Loucy (cell line): Measurements from ENCODE around the gene TAS1R1.

ENCODE experiments used
- H2AFZ ChIP-seq: fragments of 200-600 bp; sonication (generic); 2 replicates; pipeline ENCODE4 v1.6.0; 2016; ENCODE audit warnings: antibody characterized with exemption, mild to moderate bottlenecking, low read length, moderate library complexity
- H3F3A ChIP-seq: fragments of 200-600 bp; 2 replicates; pipeline ENCODE4 v1.6.0; 2016; ENCODE audit warnings: antibody characterized with exemption, low read depth, mild to moderate bottlenecking
- H3K27me3 ChIP-seq: fragments of 200-600 bp; sonication (generic); 2 replicates; pipeline ENCODE4 v1.6.1; 2014; ENCODE audit warnings: low read length, mild to moderate bottlenecking; ENCODE audit not compliant: insufficient read depth, poor library complexity, severe bottlenecking
- H3K36me3 ChIP-seq: fragments of 200-600 bp; sonication (generic); 2 replicates; pipeline ENCODE4 v1.6.1; 2016; ENCODE audit warnings: low read length; ENCODE audit not compliant: insufficient read depth
- H3K4me1 ChIP-seq: fragments of 200-600 bp; sonication (generic); 2 replicates; pipeline ENCODE4 v1.5.1; 2014; ENCODE audit warnings: low read length, mild to moderate bottlenecking; ENCODE audit not compliant: insufficient read depth, poor library complexity, severe bottlenecking
- H3K4me2 ChIP-seq: fragments of 200-600 bp; sonication (generic); 2 replicates; pipeline ENCODE4 v1.6.0; 2014; ENCODE audit warnings: antibody characterized with exemption, low read length, low read depth, mild to moderate bottlenecking; ENCODE audit not compliant: poor library complexity, severe bottlenecking
- H3K4me3 ChIP-seq: fragments of 200-600 bp; sonication (generic); 2 replicates; pipeline ENCODE4 v1.5.1; 2014; ENCODE audit warnings: low read length, mild to moderate bottlenecking, mixed read lengths; ENCODE audit not compliant: poor library complexity, severe bottlenecking
- H3K79me2 ChIP-seq: fragments of 200-600 bp; sonication (generic); 2 replicates; pipeline ENCODE4 v1.6.1; 2014; ENCODE audit warnings: low read length; ENCODE audit not compliant: insufficient read depth
- H3K9ac ChIP-seq: fragments of 200-600 bp; sonication (generic); 2 replicates; pipeline ENCODE4 v1.6.0; 2014; ENCODE audit warnings: mild to moderate bottlenecking, low read depth, low read length, moderate library complexity; ENCODE audit not compliant: poor library complexity, severe bottlenecking
- H3K9me2 ChIP-seq: fragments of 200-600 bp; sonication (generic); replicated peaks from 2 replicates; pipeline ENCODE4 v1.6.1; 2016; ENCODE audit warnings: low read depth, low read length, mixed read lengths
- H3K9me3 ChIP-seq: fragments of 200-600 bp; sonication (generic); 2 replicates; pipeline ENCODE4 v1.6.1; 2014; ENCODE audit warnings: mild to moderate bottlenecking, antibody characterized with exemption, low read length, low read depth; ENCODE audit not compliant: insufficient read depth
- H4K20me1 ChIP-seq: fragments of 200-600 bp; sonication (generic); 2 replicates; pipeline ENCODE4 v1.6.0; 2014; ENCODE audit warnings: antibody characterized with exemption, low read length, mild to moderate bottlenecking; ENCODE audit not compliant: insufficient read depth, poor library complexity, severe bottlenecking
- EZH2phosphoT487 ChIP-seq: fragments of 200-600 bp; IDR thresholded peaks from 2 replicates; pipeline ENCODE4 v1.6.1; 2018; ENCODE audit warnings: antibody characterized with exemption, mild to moderate bottlenecking, moderate library complexity, borderline replicate concordance
- TF ChIP-seq, protein P1 (sequence below): fragments of 200-600 bp; sonication (generic); conservative IDR thresholded peaks from 2 replicates; pipeline ENCODE4 v1.5.1; 2014; ENCODE audit warnings: mild to moderate bottlenecking, antibody characterized with exemption, low read length

Gene TAS1R1

DNA sequence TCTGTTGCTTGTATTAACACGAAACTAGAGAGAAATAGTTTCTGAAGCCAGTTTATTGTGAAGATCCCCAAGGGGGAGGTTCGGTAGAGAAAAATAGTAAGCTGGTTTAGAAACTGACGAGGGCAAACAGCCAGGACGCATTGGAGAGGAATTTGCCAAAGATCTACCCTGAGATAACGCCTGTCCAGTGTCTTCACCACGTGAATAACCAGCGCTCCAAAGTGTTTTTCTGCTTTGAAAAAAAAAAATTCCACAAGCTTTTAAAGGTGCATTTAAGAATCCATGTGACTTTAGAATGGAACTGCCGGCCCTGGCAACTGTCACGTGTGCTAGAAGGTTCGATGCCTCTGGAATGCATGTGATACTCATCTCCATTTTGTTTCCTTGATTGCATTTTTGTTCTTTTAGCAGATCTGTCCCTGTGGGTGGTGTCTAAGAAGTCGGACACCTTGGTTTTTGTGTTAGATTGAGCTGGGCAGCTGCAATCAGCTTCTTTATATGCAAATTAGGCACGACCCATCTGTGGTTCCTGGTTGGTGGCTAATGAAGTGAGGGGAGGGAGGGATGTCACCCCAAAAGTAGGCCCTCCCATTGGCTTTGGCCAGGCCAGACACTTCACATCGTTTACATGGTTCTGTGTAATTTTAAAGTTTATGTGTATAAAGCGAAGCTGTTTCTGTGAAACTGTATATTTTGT lies 68.3 kb downstream of the TAS1R1 start:
- no peak overlapping the region for H3K4me3 ChIP-seq

DNA sequence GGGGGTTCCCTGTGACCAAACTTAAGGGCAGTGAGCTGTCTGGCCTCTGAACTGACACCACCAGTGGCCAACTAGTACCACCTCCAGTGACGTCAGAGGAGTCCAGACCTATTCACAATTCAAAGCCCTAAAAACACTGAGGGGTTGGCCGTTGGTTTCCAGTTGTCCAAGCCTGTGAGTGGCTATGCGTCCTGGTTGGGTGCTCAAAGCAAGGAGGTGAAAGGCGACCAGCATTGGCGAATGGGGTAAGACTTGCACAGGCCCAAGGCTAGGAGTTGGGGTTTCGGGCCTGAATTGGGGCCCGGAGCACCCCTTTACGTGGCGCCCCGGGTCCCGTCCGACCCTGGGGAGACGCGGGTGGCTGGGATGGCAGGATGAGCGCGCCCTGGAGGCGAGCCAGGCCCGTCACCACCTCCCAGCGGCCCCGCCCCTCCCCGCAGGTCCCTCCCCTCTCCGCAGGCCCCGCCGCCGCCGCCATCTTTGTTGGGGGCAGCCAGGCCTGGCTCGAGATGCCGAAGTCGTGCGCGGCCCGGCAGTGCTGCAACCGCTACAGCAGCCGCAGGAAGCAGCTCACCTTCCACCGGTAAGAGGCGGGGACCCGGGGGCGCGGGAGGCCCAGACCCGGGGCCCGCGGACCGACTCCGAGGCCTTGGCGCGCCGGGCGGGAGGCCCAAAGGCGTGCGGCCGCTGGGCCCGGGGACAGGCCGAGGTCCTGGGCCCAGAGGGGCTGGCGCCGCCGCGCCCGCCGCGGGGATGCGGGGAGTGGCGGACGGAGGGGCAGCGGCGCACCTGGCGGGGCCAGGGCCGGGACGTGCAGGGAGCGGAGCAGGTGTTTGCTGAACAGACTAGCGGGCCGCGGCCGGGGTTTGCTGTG lies 69.8 kb downstream of the TAS1R1 start, which contains the start of gene THAP3:
THAP3 (plus strand) TSS at position 159 of the 874 bp plus-strand sequence; CDS start at position 510, 351 bp downstream.
- Histone ChIP-seq H3K4me1 (peaks cover 22% of the 10 kb centered on the region), H4K20me1 (peaks cover 15% of the 10 kb centered on the region), H2AFZ (peak within 1 kb of the TSS; percentile 37; the same call in 1 of the 2 replicates), H3F3A (peaks cover 3% of the 10 kb centered on the region; the same call in 1 of the 2 replicates), H3K4me3 (peak within 1 kb of the TSS; percentile 89), H3K27me3 (no peaks in the 10 kb centered on the region), H3K79me2 (peaks cover 63% of the 10 kb centered on the region), H3K9me2 (no peaks in the 10 kb centered on the region), H3K9me3 (no peaks in the 10 kb centered on the region), H3K4me2 (peak within 1 kb of the TSS; percentile 96), H3K9ac (peak within 1 kb of the TSS; percentile 88), H3K36me3 (peaks cover 44% of the 10 kb centered on the region; the same call in 1 of the 2 replicates)
- no peak for TF ChIP-seq EZH2phosphoT487
- TF ChIP-seq, protein P1, sequence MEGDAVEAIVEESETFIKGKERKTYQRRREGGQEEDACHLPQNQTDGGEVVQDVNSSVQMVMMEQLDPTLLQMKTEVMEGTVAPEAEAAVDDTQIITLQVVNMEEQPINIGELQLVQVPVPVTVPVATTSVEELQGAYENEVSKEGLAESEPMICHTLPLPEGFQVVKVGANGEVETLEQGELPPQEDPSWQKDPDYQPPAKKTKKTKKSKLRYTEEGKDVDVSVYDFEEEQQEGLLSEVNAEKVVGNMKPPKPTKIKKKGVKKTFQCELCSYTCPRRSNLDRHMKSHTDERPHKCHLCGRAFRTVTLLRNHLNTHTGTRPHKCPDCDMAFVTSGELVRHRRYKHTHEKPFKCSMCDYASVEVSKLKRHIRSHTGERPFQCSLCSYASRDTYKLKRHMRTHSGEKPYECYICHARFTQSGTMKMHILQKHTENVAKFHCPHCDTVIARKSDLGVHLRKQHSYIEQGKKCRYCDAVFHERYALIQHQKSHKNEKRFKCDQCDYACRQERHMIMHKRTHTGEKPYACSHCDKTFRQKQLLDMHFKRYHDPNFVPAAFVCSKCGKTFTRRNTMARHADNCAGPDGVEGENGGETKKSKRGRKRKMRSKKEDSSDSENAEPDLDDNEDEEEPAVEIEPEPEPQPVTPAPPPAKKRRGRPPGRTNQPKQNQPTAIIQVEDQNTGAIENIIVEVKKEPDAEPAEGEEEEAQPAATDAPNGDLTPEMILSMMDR: peak; percentile 26; the same call in 1 of the 2 replicates

More for the DNA sequence above, 68.3 kb downstream of the TAS1R1 start:
- H3K4me2 ChIP-seq: no peak overlapping the region
- H2AFZ ChIP-seq: no peak overlapping the region
- H3K79me2 ChIP-seq: peaks cover 74% of the 10 kb centered on the region
- TF ChIP-seq EZH2phosphoT487: no peak
- TF ChIP-seq, protein P1: no peak
- H3F3A ChIP-seq: peaks cover 3% of the 10 kb centered on the region; the same call in 1 of the 2 replicates
- no peak overlapping the region for H3K9ac ChIP-seq
- no peaks in the 10 kb centered on the region for H3K27me3 ChIP-seq
- no peaks in the 10 kb centered on the region for H3K9me3 ChIP-seq
- H3K4me1 ChIP-seq: peaks cover 22% of the 10 kb centered on the region
- H4K20me1 ChIP-seq: peaks cover 15% of the 10 kb centered on the region
- H3K36me3 ChIP-seq: peaks cover 46% of the 10 kb centered on the region; the same call in 1 of the 2 replicates
- H3K9me2 ChIP-seq: no peaks in the 10 kb centered on the region

DNA sequence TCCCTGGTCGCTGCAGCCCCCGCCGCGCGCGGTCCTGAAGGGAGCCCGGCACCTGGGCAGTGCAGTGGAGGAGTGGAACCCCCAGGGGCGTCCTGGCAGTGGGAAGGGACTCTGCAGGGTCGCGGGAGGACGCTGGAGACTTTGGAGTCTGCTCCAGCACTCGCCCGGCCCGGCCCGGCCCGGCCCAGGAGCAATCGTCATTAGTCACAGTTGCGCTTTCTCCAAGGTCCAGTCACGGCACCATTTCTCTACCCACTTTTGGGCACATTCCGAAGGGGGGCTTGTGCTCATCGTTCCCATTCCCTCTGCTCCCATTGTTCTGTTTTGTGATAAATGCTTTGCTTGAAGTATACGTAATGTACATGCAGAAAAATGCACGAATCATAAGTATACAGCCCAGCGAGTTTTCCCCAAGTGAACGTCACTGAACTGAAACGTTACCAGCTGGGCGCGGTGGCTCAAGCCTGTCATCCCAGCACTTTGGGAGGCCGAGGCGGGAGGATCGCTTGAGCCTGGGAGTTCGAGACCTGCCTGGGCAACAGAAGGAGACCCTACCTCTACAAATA lies 70.6 kb downstream of the TAS1R1 start:
- Histone ChIP-seq H3K79me2 (peaks cover 59% of the 10 kb centered on the region), H3K36me3 (peaks cover 39% of the 10 kb centered on the region; the same call in 1 of the 2 replicates), H3K9me3 (no peaks in the 10 kb centered on the region)

More for the DNA sequence above, 70.6 kb downstream of the TAS1R1 start:
- Histone ChIP-seq H2AFZ (peak overlapping the region; percentile 37; the same call in 1 of the 2 replicates), H4K20me1 (peaks cover 15% of the 10 kb centered on the region), H3F3A (peaks cover 3% of the 10 kb centered on the region; the same call in 1 of the 2 replicates), H3K4me2 (peak overlapping the region; percentile 96), H3K27me3 (no peaks in the 10 kb centered on the region), H3K4me1 (peaks cover 22% of the 10 kb centered on the region), H3K9me2 (no peaks in the 10 kb centered on the region), H3K9ac (peak overlapping the region; percentile 88), H3K4me3 (peak overlapping the region; percentile 89)
- TF ChIP-seq, protein P1: no peak
- TF ChIP-seq EZH2phosphoT487: no peak
